HCT116 (cell line): Measurements from ENCODE around the gene RAB11A. TPM values are rescaled to one million over a fixed set of nuclear protein-coding genes. Genes with fewer than 3 reads are reported as not detected.

Experiments
- ATAC-seq: fragments of 200-7000 bp; cut with Tn5 transposase; 2 replicates; pipeline ENCODE4 v1.9.1; 2020; ENCODE audit warnings: mild to moderate bottlenecking, moderate library complexity
- BruUV-seq: library from RNA; stranded (reverse); fragments of 400-500 nt; replicated peaks from 2 replicates; lab custom pipeline; 2021; lab: Mats Ljungman, UMichigan
- CTCF ChIA-PET: fragments of 300-600 bp; sonication (Branson Sonifier 250); formaldehyde crosslinking; loops from one replicate; lab custom pipeline; 2021; ENCODE audit warnings: antibody characterized with exemption; lab: Charles Lee
- POLR2A ChIA-PET: fragments of 300-600, 350-600 bp; sonication (Branson Sonifier 250); formaldehyde crosslinking; loops from one replicate; lab custom pipeline; 2021; ENCODE audit warnings: antibody characterized with exemption; lab: Charles Lee
- RAD21 ChIA-PET, 2 experiments: fragments of 300-600 bp; sonication (Branson Sonifier 250); formaldehyde crosslinking; loops; one replicate each; lab custom pipeline; 2023; ENCODE audit warnings: low total read pairs in 2 of 2; ENCODE audit not compliant: uncharacterized antibody in 2 of 2, unreplicated experiment in 2 of 2, low non-redundant PET in 1 of 2; lab: Charles Lee
- DNase-seq: peaks from one replicate; pipeline ENCODE4 v3.0.0-alpha.2; 2010; ENCODE audit warnings: low read depth, low spot score
- H2AFZ ChIP-seq: fragments of 200-600 bp; shearing (Covaris generic), sonication (generic); 2 replicates; pipeline ENCODE4 v1.6.1; 2017; ENCODE audit warnings: low read depth, mixed run types, mixed read lengths, antibody characterized with exemption, low read length; ENCODE audit not compliant: poor library complexity, severe bottlenecking
- H3K27ac ChIP-seq: 2 replicates; pipeline ENCODE4 v1.5.1; 2012; ENCODE audit warnings: low read depth, low read length
- H3K27me3 ChIP-seq: fragments of 200-600 bp; sonication (generic); 2 replicates; pipeline ENCODE4 v1.6.1; 2016; ENCODE audit warnings: mixed run types, low read length, mixed read lengths; ENCODE audit not compliant: insufficient read depth
- H3K36me3 ChIP-seq, 2 experiments: fragments of 200-500 bp in 1 of 2; fragments of 200-600 bp in 1 of 2; sonication (Bioruptor generic) in 1 of 2; sonication (generic) in 1 of 2; 2 replicates each; pipeline versions ENCODE4 v1.5.1 to v1.6.1; 2014 to 2016; ENCODE audit warnings: low read length in 2 of 2, inconsistent platforms in 1 of 2, mixed read lengths in 1 of 2, mixed run types in 1 of 2; ENCODE audit not compliant: insufficient read depth in 2 of 2, control insufficient read depth in 1 of 2
- H3K4me1 ChIP-seq, 2 experiments: fragments of 200-600 bp in 1 of 2; sonication (generic) in 1 of 2; 2 replicates each; pipeline versions ENCODE4 v1.5.1 to v1.6.1; 2012 to 2017; ENCODE audit warnings: low read length in 2 of 2, inconsistent platforms in 1 of 2, mild to moderate bottlenecking in 1 of 2, mixed read lengths in 1 of 2, mixed run types in 1 of 2, moderate library complexity in 1 of 2; ENCODE audit not compliant: insufficient read depth in 2 of 2, control insufficient read depth in 1 of 2
- H3K4me2 ChIP-seq: fragments of 200-600 bp; sonication (generic); 2 replicates; pipeline ENCODE4 v1.6.1; 2017; ENCODE audit warnings: mixed run types, low read length, mixed read lengths
- H3K4me3 ChIP-seq, 2 experiments: fragments of 200-600 bp in 1 of 2; sonication (generic) in 1 of 2; replicated peaks in 1 of 2; 2 replicates each; pipeline ENCODE4 v1.5.1; 2011 to 2016; ENCODE audit warnings: low read length in 2 of 2, control low read depth in 1 of 2, low read depth in 1 of 2, mild to moderate bottlenecking in 1 of 2, mixed read lengths in 1 of 2, mixed run types in 1 of 2
- H3K79me2 ChIP-seq: fragments of 200-600 bp; sonication (generic); 2 replicates; pipeline ENCODE4 v1.6.1; 2017; ENCODE audit warnings: mild to moderate bottlenecking, mixed run types, low read length, moderate library complexity, mixed read lengths; ENCODE audit not compliant: insufficient read depth
- H3K9ac ChIP-seq: fragments of 200-600 bp; sonication (generic); 2 replicates; pipeline ENCODE4 v1.6.1; 2016; ENCODE audit warnings: low read length, mixed read lengths
- H3K9me2 ChIP-seq: fragments of 200-600 bp; sonication (generic), shearing (Covaris generic); 2 replicates; pipeline ENCODE4 v1.6.1; 2017; ENCODE audit warnings: mixed run types, mild to moderate bottlenecking, moderate library complexity; ENCODE audit not compliant: insufficient read depth
- H3K9me3 ChIP-seq, 2 experiments: fragments of 200-500 bp in 1 of 2; fragments of 200-600 bp in 1 of 2; sonication (Bioruptor generic) in 1 of 2; sonication (generic) in 1 of 2; 2 replicates each; pipeline ENCODE4 v1.6.1; 2014 to 2017; ENCODE audit warnings: low read length in 2 of 2, mixed read lengths in 2 of 2, inconsistent platforms in 1 of 2, low read depth in 1 of 2, mild to moderate bottlenecking in 1 of 2, mixed run types in 1 of 2, moderate library complexity in 1 of 2; ENCODE audit not compliant: control insufficient read depth in 1 of 2, insufficient read depth in 1 of 2
- H4K20me1 ChIP-seq: fragments of 200-600 bp; sonication (generic), shearing (Covaris generic); 2 replicates; pipeline ENCODE4 v1.6.1; 2017; ENCODE audit warnings: mixed run types, mild to moderate bottlenecking, moderate library complexity; ENCODE audit not compliant: insufficient read depth
- CEBPB ChIP-seq: IDR thresholded peaks from 2 replicates; pipeline ENCODE4 v1.6.1; 2012; ENCODE audit warnings: low read depth
- EGR1 ChIP-seq: IDR thresholded peaks from 2 replicates; pipeline ENCODE4 v1.6.1; 2012; ENCODE audit warnings: low read depth
- EZH2 ChIP-seq: fragments of 200-600 bp; sonication (generic); IDR thresholded peaks from 2 replicates; pipeline ENCODE4 v1.6.1; 2017; ENCODE audit warnings: antibody characterized with exemption, mixed run types
- EZH2phosphoT487 ChIP-seq: fragments of 200-600 bp; IDR thresholded peaks from 2 replicates; pipeline ENCODE4 v1.6.1; 2018; ENCODE audit warnings: antibody characterized with exemption, borderline replicate concordance
- FOSL1 ChIP-seq: IDR thresholded peaks from 2 replicates; pipeline ENCODE4 v1.6.1; 2012; ENCODE audit warnings: low read depth
- JUND ChIP-seq: IDR thresholded peaks from 2 replicates; pipeline ENCODE4 v1.6.1; 2012
- POLR2A ChIP-seq: IDR thresholded peaks from 2 replicates; pipeline ENCODE4 v1.7.0; 2011; ENCODE audit warnings: borderline replicate concordance; ENCODE audit not compliant: insufficient read depth, insufficient read length; ENCODE audit errors: extremely low read depth
- POLR2AphosphoS5 ChIP-seq: IDR thresholded peaks from 2 replicates; pipeline ENCODE4 v1.6.1; 2011; ENCODE audit warnings: mild to moderate bottlenecking, low read depth, low read length, moderate library complexity
- SIN3A ChIP-seq: IDR thresholded peaks from 2 replicates; pipeline ENCODE4 v1.6.1; 2012; ENCODE audit warnings: low read depth
- SP1 ChIP-seq: IDR thresholded peaks from 2 replicates; pipeline ENCODE4 v1.6.1; 2012; ENCODE audit warnings: low read depth
- TCF7L2 ChIP-seq: IDR thresholded peaks from 2 replicates; pipeline ENCODE4 v1.7.0; 2011; ENCODE audit warnings: borderline replicate concordance, inconsistent platforms; ENCODE audit not compliant: insufficient read depth, insufficient read length; ENCODE audit errors: extremely low read depth
- YY1 ChIP-seq: IDR thresholded peaks from 2 replicates; pipeline ENCODE4 v1.6.1; 2011; ENCODE audit warnings: low read length, low read depth, moderate library complexity, mild to moderate bottlenecking; ENCODE audit not compliant: insufficient replicate concordance; ENCODE audit errors: extremely low read depth
- ZBTB33 ChIP-seq: IDR thresholded peaks from 2 replicates; pipeline ENCODE4 v1.6.1; 2011; ENCODE audit warnings: mild to moderate bottlenecking, low read length, moderate library complexity; ENCODE audit not compliant: insufficient replicate concordance; ENCODE audit errors: extremely low read depth
- intact Hi-C: fragments of 100-400 bp; cut with micrococcal nuclease; formaldehyde crosslinking; loops from 2 replicates; pipeline ENCODE4 v1.10.0; 2022
- total RNA-seq: library from RNA; stranded (reverse); gene quantifications from one replicate; pipeline ENCODE4 v1.2.1, GENCODE V29; 2021; ENCODE audit not compliant: unreplicated experiment
- TF ChIP-seq, protein P1 (sequence below): IDR thresholded peaks from 2 replicates; pipeline ENCODE4 v1.6.1; 2012

The RAB11A gene
- total RNA-seq, 1 experiment from 2014 or later = 234 TPM

DNA sequence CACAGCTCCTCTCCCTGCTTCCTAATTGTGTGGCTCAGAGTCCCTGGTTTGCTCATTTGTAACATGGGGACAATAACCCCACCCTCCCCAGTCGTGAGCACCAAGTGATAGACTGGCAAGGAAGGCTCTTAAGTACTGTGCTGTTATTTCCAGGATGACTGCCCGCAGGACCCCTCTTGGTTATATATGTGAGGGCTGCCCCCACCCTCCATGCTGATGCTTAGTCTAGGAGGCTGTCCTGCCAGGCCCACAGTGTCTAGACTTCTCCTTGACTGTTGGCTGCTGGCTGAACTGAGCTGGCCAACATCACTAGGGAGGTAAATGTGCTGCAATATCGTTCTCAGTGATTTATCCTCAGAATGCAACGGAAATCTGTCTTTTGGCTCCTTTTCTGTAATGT, 45.1 kb downstream of the RAB11A start:
- CTCF ChIA-PET = no interaction called here

GRCh38 chr15:65914981-65915925, 46.0 kb downstream of the RAB11A start:
- TF ChIP-seq SP1 (no peak), FOSL1 (no peak), YY1 (no peak), SIN3A (no peak), TCF7L2 (no peak), POLR2AphosphoS5 (no peak), JUND (no peak), CEBPB (no peak), POLR2A (no peak), EZH2phosphoT487 (no peak), EZH2 (no peak), EGR1 (no peak), ZBTB33 (no peak)
- TF ChIP-seq, protein P1, sequence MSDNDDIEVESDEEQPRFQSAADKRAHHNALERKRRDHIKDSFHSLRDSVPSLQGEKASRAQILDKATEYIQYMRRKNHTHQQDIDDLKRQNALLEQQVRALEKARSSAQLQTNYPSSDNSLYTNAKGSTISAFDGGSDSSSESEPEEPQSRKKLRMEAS = no peak
- TF ChIP-seq, all 23 proteins: peak for 0
- intact Hi-C loops = loop anchor here (5.0 kb wide), 1 partner anchor 372 kb away; no protein-coding TSS in a partner anchor
- RAD21 ChIA-PET = no interaction called here

More for the DNA sequence above, 45.1 kb downstream of the RAB11A start:
- Histone ChIP-seq H3K4me3 (no peak overlapping the region), H3K4me2 (no peak overlapping the region), H2AFZ (no peak overlapping the region), H3K27ac (no peak overlapping the region), H3K9ac (no peak overlapping the region), H4K20me1 (no peaks in the 10 kb centered on the region), H3K9me3 (no peaks in the 10 kb centered on the region), H3K79me2 (no peaks in the 10 kb centered on the region), H3K36me3 (peaks cover 0 to 3% of the 10 kb centered on the region in 2 experiments; a peak in 1 of 4 replicates), H3K4me1 (no peaks in the 10 kb centered on the region), H3K9me2 (no peaks in the 10 kb centered on the region), H3K27me3 (no peaks in the 10 kb centered on the region)
- BruUV-seq = no TSS peak
- no peak for TF ChIP-seq SP1
- intact Hi-C loops = no loop called here
- DNase-seq (no peak), ATAC-seq (no peak)
- RAD21 ChIA-PET = no interaction called here
- POLR2A ChIA-PET = no interaction called here

More at GRCh38 chr15:65914981-65915925, 46.0 kb downstream of the RAB11A start:
- no peak overlapping the region for H3K27ac ChIP-seq
- no peaks in the 10 kb centered on the region for H3K9me2 ChIP-seq
- H3K36me3 ChIP-seq = 0 out of 4 replicates have a peak, but pooled peaks cover 0 to 3% of the 10 kb centered on the region in 2 experiments
- H3K79me2 ChIP-seq = no peaks in the 10 kb centered on the region
- no peaks in the 10 kb centered on the region for H3K9me3 ChIP-seq
- ChIA-PET CTCF (no interaction called here), POLR2A (no interaction called here)
- no peak overlapping the region for H3K9ac ChIP-seq
- H3K4me3 ChIP-seq = no peak overlapping the region
- DNase-seq = no peak
- no peaks in the 10 kb centered on the region for H4K20me1 ChIP-seq
- ATAC-seq = no peak
- H3K27me3 ChIP-seq = no peaks in the 10 kb centered on the region
- no peak overlapping the region for H3K4me2 ChIP-seq
- H2AFZ ChIP-seq = no peak overlapping the region
- no peaks in the 10 kb centered on the region for H3K4me1 ChIP-seq
- no TSS peak for BruUV-seq
